ENCODE measurements around the gene ADAMTSL3.

GRCh38 chr15:83850015-83850414, 196.1 kb downstream of the ADAMTSL3 start:
- TF ChIP-seq EZH2 (IDR thresholded peaks at IDR 0.05) (no peak), YY1 (IDR thresholded peaks at IDR 0.05; ENCODE audit: extremely low read depth, insufficient replicate concordance, low read depth, low read length) (no peak), CTCF (IDR thresholded peaks at IDR 0.05 in 2 of 3, conservative IDR thresholded peaks at IDR 0.05 in 1 of 3; ENCODE audit: borderline replicate concordance in 1 of 3, insufficient read depth in 1 of 3, low read depth in 2 of 3, low read length in 2 of 3) (no peak), POLR2AphosphoS5 (IDR thresholded peaks at IDR 0.05; ENCODE audit: low read depth, low read length) (no peak), MAX (IDR thresholded peaks at IDR 0.05) (no peak), POLR2A (IDR thresholded peaks at IDR 0.05; ENCODE audit: borderline replicate concordance, extremely low read depth, insufficient read depth, insufficient read length) (no peak), SIN3A (IDR thresholded peaks at IDR 0.05; ENCODE audit: low read depth) (no peak), RAD21 (IDR thresholded peaks at IDR 0.05; ENCODE audit: low read depth) (no peak)

All from HCT116 (cell line).